ENCODE results near the gene ZC2HC1C. TPM values are rescaled to one million over a fixed set of nuclear protein-coding genes. Genes with fewer than 3 reads are reported as not detected.
"Not testable (repeated sequence)": the region's sequence is repeated elsewhere in the genome, so short reads cannot be mapped to it uniquely, and the experiment has no call there.

ZC2HC1C gene
- total RNA-seq, 4 donors from 2014 or later: 0.26 to 4.7 (median 2.4) TPM; not detected in 1

- intact Hi-C loops (cut with DNase I; ENCODE audit: low total_unique reads): no loop called here
- peak in 1 of 2 donors; percentile 8 for TF ChIP-seq POLR2A (IDR thresholded peaks at IDR 0.05)
- TF ChIP-seq CTCF (IDR thresholded peaks at IDR 0.05): no peak
- Histone ChIP-seq H3K27me3 (no peaks in the 10 kb centered on the region), H3K36me3 (no peaks in the 10 kb centered on the region), H3K4me1 (peaks cover 0 to 4% of the 10 kb centered on the region in 2 donors), H3K27ac (peak overlapping the region; percentile 21 to 53), H3K9me3 (no peaks in the 10 kb centered on the region), H3K4me3 (no peak overlapping the region)
- DNase-seq: peak in 1 of 2 donors; percentile 46
These were observed 54.5 kb downstream of the ZC2HC1C start for GRCh38 chr14:75123991-75124390.

- no peaks in the 10 kb centered on the region for H3K27me3 ChIP-seq
- no peak for DNase-seq
- TF ChIP-seq CTCF (IDR thresholded peaks at IDR 0.05) (no peak), POLR2A (IDR thresholded peaks at IDR 0.05) (no peak)
- peaks cover 0 to 4% of the 10 kb centered on the region in 2 donors for H3K4me1 ChIP-seq
- peak overlapping the region; percentile 74 to 85 for H3K4me3 ChIP-seq
- no peaks in the 10 kb centered on the region for H3K9me3 ChIP-seq
- peak overlapping the region; percentile 93 to 94 for H3K27ac ChIP-seq
- no peaks in the 10 kb centered on the region for H3K36me3 ChIP-seq
- intact Hi-C loops (cut with DNase I; ENCODE audit: low total_unique reads): no loop called here
These were observed 56.2 kb downstream of the ZC2HC1C start for GRCh38 chr14:75125617-75126016.

GRCh38 chr14:75126121-75126544 lies 56.7 kb downstream of the ZC2HC1C start:
- TF ChIP-seq POLR2A (IDR thresholded peaks at IDR 0.05) (no peak), CTCF (IDR thresholded peaks at IDR 0.05) (no peak)
- H3K27me3 ChIP-seq: no peaks in the 10 kb centered on the region
- H3K4me1 ChIP-seq: peaks cover 0 to 4% of the 10 kb centered on the region in 2 donors
- intact Hi-C loops (cut with DNase I; ENCODE audit: low total_unique reads): no loop called here
- peak overlapping the region; percentile 74 to 85 for H3K4me3 ChIP-seq
- no peaks in the 10 kb centered on the region for H3K9me3 ChIP-seq
- no peak for DNase-seq
- H3K27ac ChIP-seq: peak overlapping the region; percentile 93 to 94
- no peaks in the 10 kb centered on the region for H3K36me3 ChIP-seq

GRCh38 chr14:75126679-75127473 lies 57.4 kb downstream of the ZC2HC1C start, which contains the start of gene NEK9:
Gene NEK9 (minus strand): TSS chr14:75127048. CDS start chr14:75126921, 127 bp downstream.
- DNase-seq: peak; percentile 90
- TF ChIP-seq CTCF (IDR thresholded peaks at IDR 0.05): no peak
- peak; percentile 40 to 79 for TF ChIP-seq POLR2A (IDR thresholded peaks at IDR 0.05)
- Histone ChIP-seq H3K36me3 (no peaks in the 10 kb centered on the region), H3K4me3 (peak within 1 kb of the TSS; percentile 74 to 85), H3K27me3 (no peaks in the 10 kb centered on the region), H3K4me1 (peaks cover 0 to 4% of the 10 kb centered on the region in 2 donors), H3K27ac (peak within 1 kb of the TSS; percentile 93 to 94), H3K9me3 (no peaks in the 10 kb centered on the region)
- intact Hi-C loops (cut with DNase I; ENCODE audit: low total_unique reads): no loop called here

- H3K4me1 ChIP-seq; H3K27me3 ChIP-seq; H3K36me3 ChIP-seq; intact Hi-C loops (cut with DNase I; ENCODE audit: low total_unique reads); H3K9me3 ChIP-seq; DNase-seq: not testable (repeated sequence)
- H3K4me3 ChIP-seq: peak overlapping the region; percentile 74 to 85
- H3K27ac ChIP-seq: peak overlapping the region; percentile 93 to 94
These were observed 58.0 kb downstream of the ZC2HC1C start for GRCh38 chr14:75127474-75127820.

Measured in uterus (tissue), 4 donors.